Uterus (tissue), 2 donors: Measurements from ENCODE around the gene PPP1R9A.

Experiments
- CTCF ChIP-seq, 4 experiments: fragments of 200-600 bp in 2 of 4; fragments of 450-650 bp in 2 of 4; sonication (generic) in 2 of 4; IDR thresholded peaks; one replicate each; pipeline ENCODE4 v1.5.1; 2016 to 2019; ENCODE audit warnings: antibody characterized with exemption in 4 of 4, mild to moderate bottlenecking in 2 of 4, moderate library complexity in 1 of 4
- POLR2A ChIP-seq, 2 donors: fragments of 450-650 bp; IDR thresholded peaks; one replicate each; pipeline ENCODE4 v1.6.1; 2016; ENCODE audit warnings: antibody characterized with exemption in 2 of 2, mild to moderate bottlenecking in 1 of 2, moderate library complexity in 1 of 2

GRCh38 chr7:95047291-95047690, 139.9 kb downstream of the PPP1R9A start:
- TF ChIP-seq CTCF (IDR thresholded peaks at IDR 0.05) (no peak), POLR2A (IDR thresholded peaks at IDR 0.05) (no peak)
